Measurements from ENCODE around the gene ADAM23. TPM values are rescaled to one million over a fixed set of nuclear protein-coding genes. Genes with fewer than 3 reads are reported as not detected.
A peak's percentile ranks its signal among the peaks of the same experiment; 100 is the strongest.

The ADAM23 gene
- total RNA-seq, 1 donor from 2014 or later = 61.2 TPM

DNA sequence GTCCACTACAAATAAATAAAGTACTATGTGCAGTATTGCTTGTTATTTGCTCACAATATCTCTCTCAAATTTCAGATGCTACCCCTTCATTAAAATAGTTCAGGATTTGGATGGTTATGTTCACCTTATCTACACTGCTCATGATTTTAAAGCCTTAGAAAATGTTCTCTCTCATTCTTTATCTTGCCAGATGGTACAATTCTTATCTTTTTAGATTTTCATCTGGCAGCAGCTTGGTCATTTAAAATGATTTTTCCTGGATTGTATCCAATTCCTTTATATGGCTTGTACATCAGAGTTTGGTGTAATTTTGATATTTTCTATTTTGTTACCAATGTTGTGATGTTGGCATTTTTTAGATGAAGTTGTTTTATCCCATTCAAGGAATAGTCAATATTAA, 10.1 kb upstream of the ADAM23 start:
- intact Hi-C loops (cut with micrococcal nuclease) = no loop called here
- TF ChIP-seq, protein P1, sequence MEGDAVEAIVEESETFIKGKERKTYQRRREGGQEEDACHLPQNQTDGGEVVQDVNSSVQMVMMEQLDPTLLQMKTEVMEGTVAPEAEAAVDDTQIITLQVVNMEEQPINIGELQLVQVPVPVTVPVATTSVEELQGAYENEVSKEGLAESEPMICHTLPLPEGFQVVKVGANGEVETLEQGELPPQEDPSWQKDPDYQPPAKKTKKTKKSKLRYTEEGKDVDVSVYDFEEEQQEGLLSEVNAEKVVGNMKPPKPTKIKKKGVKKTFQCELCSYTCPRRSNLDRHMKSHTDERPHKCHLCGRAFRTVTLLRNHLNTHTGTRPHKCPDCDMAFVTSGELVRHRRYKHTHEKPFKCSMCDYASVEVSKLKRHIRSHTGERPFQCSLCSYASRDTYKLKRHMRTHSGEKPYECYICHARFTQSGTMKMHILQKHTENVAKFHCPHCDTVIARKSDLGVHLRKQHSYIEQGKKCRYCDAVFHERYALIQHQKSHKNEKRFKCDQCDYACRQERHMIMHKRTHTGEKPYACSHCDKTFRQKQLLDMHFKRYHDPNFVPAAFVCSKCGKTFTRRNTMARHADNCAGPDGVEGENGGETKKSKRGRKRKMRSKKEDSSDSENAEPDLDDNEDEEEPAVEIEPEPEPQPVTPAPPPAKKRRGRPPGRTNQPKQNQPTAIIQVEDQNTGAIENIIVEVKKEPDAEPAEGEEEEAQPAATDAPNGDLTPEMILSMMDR (IDR thresholded peaks at IDR 0.05; ENCODE audit: borderline replicate concordance) = no peak
- H3K27me3 ChIP-seq (ENCODE audit: low read depth) = peaks cover 15% of the 10 kb centered on the region
- H3K27ac ChIP-seq (replicated peaks) = no peak overlapping the region
- no peak overlapping the region for H3K4me3 ChIP-seq
- no peaks in the 10 kb centered on the region for H3K9me3 ChIP-seq (replicated peaks)
- H3K4me1 ChIP-seq = no peaks in the 10 kb centered on the region
- DNase-seq = no peak
- no peaks in the 10 kb centered on the region for H3K36me3 ChIP-seq

DNA sequence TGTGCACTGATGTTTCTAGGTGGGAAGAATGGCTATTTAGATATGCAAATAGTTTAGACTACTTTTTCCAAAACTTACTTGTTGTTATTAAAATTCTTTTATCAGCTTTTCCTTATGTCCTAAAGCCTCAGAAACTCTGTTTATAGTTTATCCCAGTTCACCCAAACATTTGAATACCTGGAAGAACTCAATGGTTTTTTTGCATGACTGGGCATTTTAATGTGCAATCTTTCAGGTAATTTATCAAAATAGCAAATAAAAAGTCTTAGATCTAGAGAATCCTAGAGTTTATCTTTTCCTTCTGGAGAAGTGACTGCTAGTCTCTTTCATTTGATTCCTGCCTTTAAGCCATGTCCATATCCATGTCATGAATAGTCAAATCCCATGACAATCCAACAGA, 9.6 kb upstream of the ADAM23 start:
- no peak overlapping the region for H3K27ac ChIP-seq (replicated peaks)
- TF ChIP-seq, protein P1 (IDR thresholded peaks at IDR 0.05; ENCODE audit: borderline replicate concordance) = no peak
- no peaks in the 10 kb centered on the region for H3K9me3 ChIP-seq (replicated peaks)
- intact Hi-C loops (cut with micrococcal nuclease) = no loop called here
- H3K27me3 ChIP-seq (ENCODE audit: low read depth) = peaks cover 20% of the 10 kb centered on the region
- DNase-seq = no peak
- no peaks in the 10 kb centered on the region for H3K36me3 ChIP-seq
- no peaks in the 10 kb centered on the region for H3K4me1 ChIP-seq
- no peak overlapping the region for H3K4me3 ChIP-seq

DNA sequence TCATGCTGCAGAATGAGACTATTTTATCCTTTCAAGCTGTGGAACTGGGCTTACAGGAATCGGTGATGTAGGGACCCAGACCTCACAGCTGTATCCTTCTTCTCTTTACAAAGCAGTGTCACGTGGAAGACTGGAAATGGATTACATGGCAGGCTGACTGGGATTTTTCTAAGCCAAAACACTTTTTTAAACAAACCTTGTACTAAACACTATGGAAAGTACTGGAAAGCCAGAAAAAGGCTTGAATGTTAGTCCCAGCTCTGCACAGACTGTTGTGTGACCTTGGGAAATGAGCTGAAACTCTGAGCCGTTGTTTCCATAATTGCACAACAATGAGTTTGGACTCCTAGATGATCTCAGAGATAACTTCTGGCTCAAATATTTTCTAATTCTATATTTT, 7.6 kb upstream of the ADAM23 start:
- Histone ChIP-seq H3K9me3 (replicated peaks) (no peaks in the 10 kb centered on the region), H3K27me3 (ENCODE audit: low read depth) (peaks cover 36% of the 10 kb centered on the region), H3K27ac (replicated peaks) (no peak overlapping the region), H3K4me1 (no peaks in the 10 kb centered on the region), H3K4me3 (no peak overlapping the region), H3K36me3 (no peaks in the 10 kb centered on the region)
- TF ChIP-seq, protein P1 (IDR thresholded peaks at IDR 0.05; ENCODE audit: borderline replicate concordance) = no peak
- intact Hi-C loops (cut with micrococcal nuclease) = no loop called here
- no peak for DNase-seq

DNA sequence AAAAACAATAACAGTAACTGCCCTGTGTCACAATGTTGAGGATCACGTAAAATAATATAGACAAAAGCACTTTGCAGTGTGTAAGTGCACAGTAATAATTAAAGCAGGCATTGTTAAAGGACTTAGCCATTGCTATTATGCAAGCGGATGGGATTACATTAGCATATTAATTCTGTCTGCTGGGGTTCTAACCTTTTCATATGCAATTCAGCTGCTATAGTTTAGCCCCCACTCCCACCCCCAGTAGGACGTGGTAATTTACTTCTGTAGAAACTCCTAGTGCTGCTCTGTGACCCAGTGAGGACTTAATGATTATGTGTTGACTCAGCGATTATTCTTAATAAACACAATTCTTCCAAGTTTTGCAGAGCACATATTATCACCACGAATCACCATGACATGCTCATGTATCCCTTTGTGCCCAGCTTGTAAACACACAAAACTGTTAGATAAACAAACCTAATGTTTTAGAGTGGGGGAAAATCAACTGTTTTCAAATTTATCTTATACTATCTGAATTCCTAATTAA, 5.1 kb upstream of the ADAM23 start:
- Histone ChIP-seq H3K27ac (replicated peaks) (no peak overlapping the region), H3K36me3 (no peaks in the 10 kb centered on the region), H3K4me1 (peaks cover 9% of the 10 kb centered on the region), H3K9me3 (replicated peaks) (no peaks in the 10 kb centered on the region), H3K27me3 (ENCODE audit: low read depth) (peaks cover 57% of the 10 kb centered on the region), H3K4me3 (no peak overlapping the region)
- TF ChIP-seq, protein P1 (IDR thresholded peaks at IDR 0.05; ENCODE audit: borderline replicate concordance) = no peak
- DNase-seq = no peak
- intact Hi-C loops (cut with micrococcal nuclease) = no loop called here

DNA sequence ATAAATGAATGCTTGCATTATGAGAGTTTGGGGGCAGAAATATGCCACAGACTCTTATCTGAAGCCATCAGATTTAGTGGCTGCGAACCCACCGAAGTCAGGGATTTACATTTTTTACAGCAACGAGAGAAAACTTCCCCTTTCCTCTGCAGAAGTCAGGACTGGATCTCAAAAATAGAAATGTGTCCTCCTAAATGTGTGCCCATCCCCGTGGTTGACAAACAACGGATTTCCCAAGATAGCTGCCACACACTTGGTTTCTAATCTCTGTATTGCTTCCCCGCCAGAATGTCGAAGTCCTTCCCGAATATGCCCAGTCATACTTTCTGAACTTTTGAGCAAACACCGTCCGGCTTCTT, 879 bp upstream of the ADAM23 start:
- H3K4me3 ChIP-seq = peak overlapping the region; percentile 77
- peaks cover 42% of the 10 kb centered on the region for H3K4me1 ChIP-seq
- H3K9me3 ChIP-seq (replicated peaks) = no peaks in the 10 kb centered on the region
- peak overlapping the region; percentile 90 for H3K27ac ChIP-seq (replicated peaks)
- H3K27me3 ChIP-seq (ENCODE audit: low read depth) = peaks cover 57% of the 10 kb centered on the region
- H3K36me3 ChIP-seq = no peaks in the 10 kb centered on the region
- TF ChIP-seq, protein P1 (IDR thresholded peaks at IDR 0.05; ENCODE audit: borderline replicate concordance) = no peak
- DNase-seq = no peak
- intact Hi-C loops (cut with micrococcal nuclease) = no loop called here

Data from left ventricle myocardium inferior (tissue), 1 donor.